GM23248 (cell line): ENCODE measurements around the gene CLDN11.

ENCODE experiments used
- EZH2 ChIP-seq: fragments of 200-600 bp; sonication (generic); IDR thresholded peaks from 2 replicates; pipeline ENCODE4 v1.6.1; 2018; ENCODE audit warnings: antibody characterized with exemption, mild to moderate bottlenecking; ENCODE audit not compliant: insufficient read depth, poor library complexity, severe bottlenecking
- EZH2phosphoT487 ChIP-seq: fragments of 200-600 bp; sonication (generic); IDR thresholded peaks from 2 replicates; pipeline ENCODE4 v1.6.1; 2018; ENCODE audit warnings: antibody characterized with exemption, moderate library complexity, mild to moderate bottlenecking, low read depth; ENCODE audit not compliant: insufficient read depth

GRCh38 chr3:170470063-170471016 is 51.7 kb downstream of the CLDN11 start:
- TF ChIP-seq EZH2 = no peak
- TF ChIP-seq EZH2phosphoT487 = no peak
